HUES64 (cell line): ENCODE data around the gene VPS41.

Source experiments
- H3K27ac ChIP-seq: 2 replicates; pipeline ENCODE4 v1.7.0; 2013; ENCODE audit warnings: low read depth, low read length, inconsistent platforms
- H3K27me3 ChIP-seq: 2 replicates; pipeline ENCODE4 v1.6.1; 2013; ENCODE audit warnings: mild to moderate bottlenecking, low read length; ENCODE audit not compliant: insufficient read depth
- H3K36me3 ChIP-seq: 2 replicates; pipeline ENCODE4 v1.6.1; 2013; ENCODE audit warnings: mild to moderate bottlenecking, low read length; ENCODE audit not compliant: insufficient read depth
- H3K4me1 ChIP-seq: 2 replicates; pipeline ENCODE4 v1.6.1; 2013; ENCODE audit warnings: mild to moderate bottlenecking, low read length, moderate library complexity; ENCODE audit not compliant: insufficient read depth
- H3K4me3 ChIP-seq: 2 replicates; pipeline ENCODE4 v1.5.1; 2013; ENCODE audit warnings: mild to moderate bottlenecking, low read length, moderate library complexity
- H3K9ac ChIP-seq: 2 replicates; pipeline ENCODE4 v1.6.1; 2013; ENCODE audit warnings: mild to moderate bottlenecking, low read depth, low read length
- H3K9me3 ChIP-seq: 2 replicates; pipeline ENCODE4 v1.6.1; 2013; ENCODE audit warnings: low read depth, low read length; ENCODE audit not compliant: insufficient read depth
- WGBS: fragments of 150-250, 120-280 bp; methylation state at CpG from one replicate; pipeline ENCODE4 v1.1.7; 2013; ENCODE audit warnings: missing lambda C conversion rate; 5-methylcytosine and 5-hydroxymethylcytosine counted together

VPS41 gene

GRCh38 chr7:38831259-38831996 is 77.6 kb downstream of the VPS41 start:
- H3K36me3 ChIP-seq = peaks cover 5% of the 10 kb centered on the region; the same call in 1 of the 2 replicates
- peaks cover 14% of the 10 kb centered on the region for H3K4me1 ChIP-seq
- no peak overlapping the region for H3K9ac ChIP-seq
- H3K27me3 ChIP-seq = no peaks in the 10 kb centered on the region
- no peaks in the 10 kb centered on the region for H3K9me3 ChIP-seq
- 92% methylated on average over 6 of the region's 6 CpGs for WGBS
- H3K27ac ChIP-seq = no peak overlapping the region
- H3K4me3 ChIP-seq = no peak overlapping the region

GRCh38 chr7:38830826-38831225 is 78.2 kb downstream of the VPS41 start:
- Histone ChIP-seq H3K4me3 (no peak overlapping the region), H3K9ac (no peak overlapping the region), H3K36me3 (peaks cover 5% of the 10 kb centered on the region; the same call in 1 of the 2 replicates), H3K4me1 (peaks cover 14% of the 10 kb centered on the region), H3K27ac (no peak overlapping the region), H3K27me3 (no peaks in the 10 kb centered on the region), H3K9me3 (no peaks in the 10 kb centered on the region)
- WGBS = 100% methylated on average over 2 of the region's 2 CpGs

- H3K9me3 ChIP-seq = no peaks in the 10 kb centered on the region
- peaks cover 5% of the 10 kb centered on the region; the same call in 1 of the 2 replicates for H3K36me3 ChIP-seq
- H3K4me3 ChIP-seq = no peak overlapping the region
- peaks cover 14% of the 10 kb centered on the region for H3K4me1 ChIP-seq
- H3K9ac ChIP-seq = no peak overlapping the region
- no peaks in the 10 kb centered on the region for H3K27me3 ChIP-seq
- 93% methylated on average over 3 of the region's 5 CpGs for WGBS
- H3K27ac ChIP-seq = no peak overlapping the region
Observed at GRCh38 chr7:38829488-38830165, 79.4 kb downstream of the VPS41 start.

GRCh38 chr7:38828026-38828425 is 81.0 kb downstream of the VPS41 start:
- Histone ChIP-seq H3K4me3 (no peak overlapping the region), H3K27me3 (no peaks in the 10 kb centered on the region), H3K36me3 (peaks cover 5% of the 10 kb centered on the region; the same call in 1 of the 2 replicates), H3K4me1 (peaks cover 14% of the 10 kb centered on the region), H3K9me3 (no peaks in the 10 kb centered on the region), H3K27ac (no peak overlapping the region), H3K9ac (no peak overlapping the region)
- WGBS = 95% methylated on average over 3 of the region's 3 CpGs

- no peaks in the 10 kb centered on the region for H3K27me3 ChIP-seq
- no peak overlapping the region for H3K27ac ChIP-seq
- WGBS = 82% methylated on average over 2 of the region's 3 CpGs
- peaks cover 5% of the 10 kb centered on the region; the same call in 1 of the 2 replicates for H3K36me3 ChIP-seq
- H3K4me3 ChIP-seq = no peak overlapping the region
- H3K9ac ChIP-seq = no peak overlapping the region
- no peaks in the 10 kb centered on the region for H3K9me3 ChIP-seq
- H3K4me1 ChIP-seq = peaks cover 3% of the 10 kb centered on the region; the same call in 1 of the 2 replicates
Observed at GRCh38 chr7:38825721-38826440, 83.1 kb downstream of the VPS41 start.

- WGBS = 93% methylated on average over 3 of the region's 3 CpGs
- Histone ChIP-seq H3K36me3 (peaks cover 5% of the 10 kb centered on the region; the same call in 1 of the 2 replicates), H3K4me3 (no peak overlapping the region), H3K9me3 (no peaks in the 10 kb centered on the region), H3K27me3 (no peaks in the 10 kb centered on the region), H3K4me1 (no peaks in the 10 kb centered on the region), H3K9ac (no peak overlapping the region), H3K27ac (no peak overlapping the region)
Observed at GRCh38 chr7:38824948-38825347, 84.0 kb downstream of the VPS41 start.

GRCh38 chr7:38822549-38822948 is 86.4 kb downstream of the VPS41 start:
- Histone ChIP-seq H3K4me1 (no peaks in the 10 kb centered on the region), H3K9me3 (no peaks in the 10 kb centered on the region), H3K36me3 (peaks cover 8% of the 10 kb centered on the region; the same call in 1 of the 2 replicates), H3K27me3 (no peaks in the 10 kb centered on the region), H3K27ac (no peak overlapping the region), H3K4me3 (no peak overlapping the region), H3K9ac (no peak overlapping the region)
- WGBS = 100% methylated on average over 1 of the region's 1 CpG

GRCh38 chr7:38820571-38820970 is 88.4 kb downstream of the VPS41 start:
- Histone ChIP-seq H3K9me3 (no peaks in the 10 kb centered on the region), H3K36me3 (peaks cover 11% of the 10 kb centered on the region; the same call in 1 of the 2 replicates), H3K4me1 (no peaks in the 10 kb centered on the region), H3K27ac (no peak overlapping the region), H3K4me3 (no peak overlapping the region), H3K9ac (no peak overlapping the region), H3K27me3 (no peaks in the 10 kb centered on the region)
- WGBS = 100% methylated on average over 1 of the region's 4 CpGs

GRCh38 chr7:38819463-38819862 is 89.5 kb downstream of the VPS41 start:
- Histone ChIP-seq H3K27me3 (no peaks in the 10 kb centered on the region), H3K4me3 (no peak overlapping the region), H3K4me1 (no peaks in the 10 kb centered on the region), H3K27ac (no peak overlapping the region), H3K9me3 (no peaks in the 10 kb centered on the region), H3K9ac (no peak overlapping the region), H3K36me3 (peaks cover 11% of the 10 kb centered on the region; the same call in 1 of the 2 replicates)
- 88% methylated on average over 2 of the region's 2 CpGs for WGBS

- 98% methylated on average over 7 of the region's 7 CpGs for WGBS
- H3K4me3 ChIP-seq = no peak overlapping the region
- H3K27ac ChIP-seq = no peak overlapping the region
- no peaks in the 10 kb centered on the region for H3K27me3 ChIP-seq
- no peak overlapping the region for H3K9ac ChIP-seq
- H3K9me3 ChIP-seq = no peaks in the 10 kb centered on the region
- no peaks in the 10 kb centered on the region for H3K4me1 ChIP-seq
- peaks cover 11% of the 10 kb centered on the region; the same call in 1 of the 2 replicates for H3K36me3 ChIP-seq
Observed at GRCh38 chr7:38817526-38817925, 91.5 kb downstream of the VPS41 start.

GRCh38 chr7:38813768-38814167 is 95.2 kb downstream of the VPS41 start:
- Histone ChIP-seq H3K27me3 (no peaks in the 10 kb centered on the region), H3K27ac (no peak overlapping the region), H3K36me3 (peaks cover 11% of the 10 kb centered on the region; the same call in 1 of the 2 replicates), H3K4me3 (no peak overlapping the region), H3K9ac (no peak overlapping the region), H3K9me3 (no peaks in the 10 kb centered on the region), H3K4me1 (no peaks in the 10 kb centered on the region)
- WGBS = no CpG with 5 or more reads among the region's 1 CpG
